ENCODE results near the gene TEX44. TPM values are rescaled to one million over a fixed set of nuclear protein-coding genes. Genes with fewer than 3 reads are reported as not detected.

The TEX44 gene
- total RNA-seq, 1 donor from 2014 or later: not detected

DNA sequence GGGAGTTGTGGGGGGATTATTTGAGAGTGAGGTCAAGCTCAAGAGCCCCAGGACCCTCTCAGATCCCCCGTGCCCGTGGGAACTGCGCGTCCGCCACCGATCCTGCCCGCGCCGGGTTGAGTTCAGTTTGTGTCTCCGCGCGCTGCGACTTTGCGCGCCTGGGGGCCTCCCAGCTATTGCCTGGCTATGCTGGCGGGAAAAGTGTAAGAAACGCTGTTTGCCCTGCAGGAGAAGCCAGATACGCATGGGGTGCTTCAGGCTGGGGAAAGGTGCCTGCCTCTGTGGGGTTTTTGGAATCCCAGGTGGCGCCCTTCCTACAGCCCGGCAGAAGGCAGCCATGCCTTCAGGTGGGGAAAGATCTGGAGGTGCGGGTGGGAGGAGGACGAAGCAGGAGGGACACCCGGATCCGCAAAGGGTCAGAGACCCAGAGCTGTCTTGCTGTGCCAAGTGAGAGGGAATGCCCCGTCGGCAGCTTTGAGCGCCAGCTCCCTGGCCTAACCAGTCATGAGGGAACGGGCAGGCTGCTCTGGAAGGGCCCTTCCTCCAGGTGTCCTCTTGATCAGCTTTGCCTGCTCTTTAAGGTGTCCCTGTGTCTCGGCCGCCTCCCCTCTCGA is 22.5 kb downstream of the TEX44 start:
- peak overlapping the region; percentile 88 for H3K27ac Mint-ChIP-seq (ENCODE audit: unreplicated experiment)
- DNase-seq (ENCODE audit: low spot score): no peak

DNA sequence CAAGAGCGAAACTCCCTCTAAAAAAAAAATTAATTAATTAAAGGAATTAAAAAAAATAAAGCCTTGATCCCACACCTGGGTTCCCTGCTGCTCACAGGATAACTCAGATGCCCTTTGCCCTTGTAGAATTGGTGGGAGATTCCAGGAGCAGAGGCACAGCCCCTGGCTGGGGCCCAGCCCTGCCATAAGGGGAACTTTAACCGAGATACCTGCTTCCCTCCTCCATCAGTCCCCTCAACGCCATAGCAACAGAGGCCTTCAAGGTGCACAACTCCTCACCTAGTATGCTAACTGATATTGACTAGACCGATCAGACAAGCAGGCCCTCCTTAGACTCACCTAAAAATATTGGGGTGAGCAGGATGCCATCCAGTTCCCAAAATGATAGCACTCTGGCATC is 23.6 kb downstream of the TEX44 start:
- H3K4me1 Mint-ChIP-seq (ENCODE audit: unreplicated experiment): peaks cover 30% of the 10 kb centered on the region
- H3K9me3 Mint-ChIP-seq (ENCODE audit: unreplicated experiment): no peaks in the 10 kb centered on the region
- TF ChIP-seq, protein P1, sequence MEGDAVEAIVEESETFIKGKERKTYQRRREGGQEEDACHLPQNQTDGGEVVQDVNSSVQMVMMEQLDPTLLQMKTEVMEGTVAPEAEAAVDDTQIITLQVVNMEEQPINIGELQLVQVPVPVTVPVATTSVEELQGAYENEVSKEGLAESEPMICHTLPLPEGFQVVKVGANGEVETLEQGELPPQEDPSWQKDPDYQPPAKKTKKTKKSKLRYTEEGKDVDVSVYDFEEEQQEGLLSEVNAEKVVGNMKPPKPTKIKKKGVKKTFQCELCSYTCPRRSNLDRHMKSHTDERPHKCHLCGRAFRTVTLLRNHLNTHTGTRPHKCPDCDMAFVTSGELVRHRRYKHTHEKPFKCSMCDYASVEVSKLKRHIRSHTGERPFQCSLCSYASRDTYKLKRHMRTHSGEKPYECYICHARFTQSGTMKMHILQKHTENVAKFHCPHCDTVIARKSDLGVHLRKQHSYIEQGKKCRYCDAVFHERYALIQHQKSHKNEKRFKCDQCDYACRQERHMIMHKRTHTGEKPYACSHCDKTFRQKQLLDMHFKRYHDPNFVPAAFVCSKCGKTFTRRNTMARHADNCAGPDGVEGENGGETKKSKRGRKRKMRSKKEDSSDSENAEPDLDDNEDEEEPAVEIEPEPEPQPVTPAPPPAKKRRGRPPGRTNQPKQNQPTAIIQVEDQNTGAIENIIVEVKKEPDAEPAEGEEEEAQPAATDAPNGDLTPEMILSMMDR (IDR thresholded peaks at IDR 0.05; ENCODE audit: unreplicated experiment): no peak
- H3K36me3 Mint-ChIP-seq (ENCODE audit: low read depth, unreplicated experiment): no peaks in the 10 kb centered on the region
- peaks cover 7% of the 10 kb centered on the region for H3K27me3 Mint-ChIP-seq (ENCODE audit: unreplicated experiment)
- no peak for DNase-seq (ENCODE audit: low spot score)
- H3K4me3 Mint-ChIP-seq (ENCODE audit: unreplicated experiment): no peak overlapping the region
- peak overlapping the region; percentile 32 for H3K27ac Mint-ChIP-seq (ENCODE audit: unreplicated experiment)

More for the DNA sequence above, 22.5 kb downstream of the TEX44 start:
- H3K9me3 Mint-ChIP-seq (ENCODE audit: unreplicated experiment): no peaks in the 10 kb centered on the region
- H3K4me3 Mint-ChIP-seq (ENCODE audit: unreplicated experiment): peak overlapping the region; percentile 83
- TF ChIP-seq, protein P1 (IDR thresholded peaks at IDR 0.05; ENCODE audit: unreplicated experiment): no peak
- H3K36me3 Mint-ChIP-seq (ENCODE audit: low read depth, unreplicated experiment): no peaks in the 10 kb centered on the region
- peaks cover 30% of the 10 kb centered on the region for H3K4me1 Mint-ChIP-seq (ENCODE audit: unreplicated experiment)
- peaks cover 13% of the 10 kb centered on the region for H3K27me3 Mint-ChIP-seq (ENCODE audit: unreplicated experiment)

DNA sequence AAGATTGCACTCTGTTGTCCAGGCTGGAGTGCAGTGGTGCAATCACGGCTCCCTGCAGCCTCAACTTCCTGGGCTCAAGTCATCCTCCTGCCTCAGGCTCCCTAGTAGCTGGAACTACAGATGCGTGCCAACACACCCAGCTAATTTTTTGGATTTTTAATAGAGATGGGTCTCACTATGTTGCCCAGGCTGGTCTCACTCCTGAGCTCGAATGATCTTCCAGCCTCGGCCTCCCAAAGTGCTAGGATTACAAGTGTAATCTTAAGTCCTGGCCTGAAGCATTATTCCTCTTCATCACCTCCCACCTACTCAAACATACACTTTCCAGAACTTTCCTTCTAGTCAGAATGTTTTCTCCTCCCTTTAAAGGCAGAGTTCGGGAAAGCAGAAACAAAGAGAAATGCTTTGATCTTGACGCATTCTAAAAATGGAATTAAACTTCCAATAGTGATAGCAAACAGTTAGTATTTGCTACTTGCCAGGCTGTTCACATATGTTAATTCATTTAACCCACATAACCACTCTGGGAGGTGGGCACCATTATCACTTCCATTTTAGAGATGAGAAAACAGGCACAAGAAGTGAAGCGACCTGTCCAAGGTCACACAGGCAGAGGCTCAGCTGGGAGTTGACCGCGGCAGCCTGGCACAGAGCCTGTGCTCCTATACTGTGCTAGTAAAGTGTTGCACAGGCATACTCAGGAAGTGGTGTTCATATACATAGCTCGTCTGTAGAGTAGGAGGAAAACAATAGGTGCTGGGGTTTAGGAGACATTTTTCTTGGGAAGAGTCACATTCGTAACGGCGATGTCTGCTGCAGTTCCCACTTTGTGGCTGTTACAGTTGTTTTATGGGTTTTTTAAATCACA is 24.6 kb downstream of the TEX44 start:
- no peak for DNase-seq (ENCODE audit: low spot score)
- Mint-ChIP-seq H3K36me3 (ENCODE audit: low read depth, unreplicated experiment) (no peaks in the 10 kb centered on the region), H3K9me3 (ENCODE audit: unreplicated experiment) (no peaks in the 10 kb centered on the region), H3K27ac (ENCODE audit: unreplicated experiment) (peak overlapping the region; percentile 50), H3K4me1 (ENCODE audit: unreplicated experiment) (peaks cover 33% of the 10 kb centered on the region), H3K4me3 (ENCODE audit: unreplicated experiment) (no peak overlapping the region), H3K27me3 (ENCODE audit: unreplicated experiment) (peaks cover 5% of the 10 kb centered on the region)
- TF ChIP-seq, protein P1 (IDR thresholded peaks at IDR 0.05; ENCODE audit: unreplicated experiment): no peak

DNA sequence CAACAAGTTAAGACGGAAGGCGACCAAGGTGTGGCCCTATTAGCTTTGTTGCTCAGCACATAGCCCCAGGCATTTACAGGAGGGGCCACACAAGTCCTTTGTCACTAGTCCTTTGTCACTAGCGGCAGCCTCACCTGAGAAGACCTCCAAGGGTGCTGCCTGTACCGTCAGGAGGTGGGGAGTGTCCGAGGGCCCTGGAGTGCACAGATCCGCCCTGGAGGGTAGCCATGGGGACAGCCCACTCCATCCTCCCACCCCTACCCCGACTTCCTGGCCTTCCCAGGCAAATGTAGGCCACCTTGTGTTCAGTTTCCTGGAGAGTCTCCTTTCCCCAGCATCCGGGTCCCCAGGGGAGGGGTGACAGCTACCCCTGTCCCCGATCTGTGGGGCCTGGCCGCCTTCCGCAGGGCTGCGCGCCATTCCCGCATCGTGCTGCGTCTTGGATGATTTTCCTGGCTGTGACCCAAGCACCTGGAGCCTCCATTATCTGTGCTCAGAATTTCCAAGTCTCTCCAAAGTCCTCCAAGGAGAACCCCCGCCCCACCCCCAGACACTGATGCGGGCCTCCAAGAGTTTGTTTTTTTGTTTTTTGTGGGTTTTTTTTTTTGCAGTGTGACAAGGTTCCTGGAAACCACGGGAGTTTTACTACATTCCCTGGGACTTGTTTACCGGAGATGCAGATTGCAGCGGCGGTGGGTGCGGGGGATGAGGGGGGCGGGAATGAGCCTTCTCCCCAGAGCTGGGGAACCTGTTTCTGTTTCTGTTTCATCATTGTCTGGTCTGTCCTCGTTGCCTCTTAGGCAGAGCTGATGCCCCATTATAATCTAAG is 28.6 kb downstream of the TEX44 start:
- no peaks in the 10 kb centered on the region for H3K9me3 Mint-ChIP-seq (ENCODE audit: unreplicated experiment)
- peak; percentile 38 for DNase-seq (ENCODE audit: low spot score)
- peaks cover 4% of the 10 kb centered on the region for H3K27me3 Mint-ChIP-seq (ENCODE audit: unreplicated experiment)
- peaks cover 19% of the 10 kb centered on the region for H3K4me1 Mint-ChIP-seq (ENCODE audit: unreplicated experiment)
- H3K4me3 Mint-ChIP-seq (ENCODE audit: unreplicated experiment): peak overlapping the region; percentile 29
- peak overlapping the region; percentile 81 for H3K27ac Mint-ChIP-seq (ENCODE audit: unreplicated experiment)
- TF ChIP-seq, protein P1 (IDR thresholded peaks at IDR 0.05; ENCODE audit: unreplicated experiment): no peak
- no peaks in the 10 kb centered on the region for H3K36me3 Mint-ChIP-seq (ENCODE audit: low read depth, unreplicated experiment)

Data from endothelial cell (in vitro differentiated cells).